GM18909 (cell line): ENCODE data around the gene POU3F3.

Source experiments
- ATAC-seq: cut with Tn5 transposase; IDR thresholded peaks from one replicate; pipeline ENCODE4 v1.9.1; 2021; ENCODE audit warnings: mild to moderate bottlenecking; ENCODE audit not compliant: unreplicated experiment, poor library complexity

The POU3F3 gene

GRCh38 chr2:104901037-104901881 is 47.3 kb downstream of the POU3F3 start:
- no peak for ATAC-seq

GRCh38 chr2:104902317-104902716 is 48.4 kb downstream of the POU3F3 start:
- no peak for ATAC-seq
